Uterus (tissue), 4 donors: ENCODE data around the gene TNPO3. TPM values are rescaled to one million over a fixed set of nuclear protein-coding genes. Genes with fewer than 3 reads are reported as not detected.

Experiments
- DNase-seq, 2 donors: peaks; one replicate each; pipeline ENCODE4 v3.0.0-alpha.2; 2019 to 2020
- H3K27ac ChIP-seq, 2 donors: fragments of 200-600 bp; sonication (generic); 1 replicate in 1 of 2; 2 replicates in 1 of 2; pipeline ENCODE4 v1.5.1; 2016 to 2018
- H3K27me3 ChIP-seq, 2 donors: fragments of 200-600 bp; sonication (generic); one replicate each; pipeline ENCODE4 v1.5.1; 2018 to 2019; ENCODE audit warnings: control low read depth in 1 of 2
- H3K36me3 ChIP-seq, 2 donors: fragments of 200-600 bp; sonication (generic); one replicate each; pipeline ENCODE4 v1.5.1; 2019; ENCODE audit warnings: control low read depth in 1 of 2
- H3K4me1 ChIP-seq, 2 donors: fragments of 200-600 bp; sonication (generic); one replicate each; pipeline ENCODE4 v1.5.1; 2018 to 2019; ENCODE audit warnings: control low read depth in 1 of 2
- H3K4me3 ChIP-seq, 2 donors: fragments of 200-600 bp; sonication (generic); 1 replicate in 1 of 2; 2 replicates in 1 of 2; pipeline ENCODE4 v1.5.1; 2018 to 2019; ENCODE audit warnings: mild to moderate bottlenecking in 1 of 2
- H3K9me3 ChIP-seq, 2 donors: fragments of 200-600 bp; sonication (generic); one replicate each; pipeline ENCODE4 v1.5.1; 2019; ENCODE audit warnings: control low read depth in 1 of 2
- CTCF ChIP-seq, 4 experiments: fragments of 200-600 bp in 2 of 4; fragments of 450-650 bp in 2 of 4; sonication (generic) in 2 of 4; IDR thresholded peaks; one replicate each; pipeline ENCODE4 v1.5.1; 2016 to 2019; ENCODE audit warnings: antibody characterized with exemption in 4 of 4, mild to moderate bottlenecking in 2 of 4, moderate library complexity in 1 of 4
- POLR2A ChIP-seq, 2 donors: fragments of 450-650 bp; IDR thresholded peaks; one replicate each; pipeline ENCODE4 v1.6.1; 2016; ENCODE audit warnings: antibody characterized with exemption in 2 of 2, mild to moderate bottlenecking in 1 of 2, moderate library complexity in 1 of 2
- intact Hi-C: fragments of 100-400 bp; cut with DNase I; formaldehyde crosslinking; loops from one replicate; pipeline ENCODE4 v1.15.1; 2023; ENCODE audit warnings: low total_unique reads
- total RNA-seq, 4 donors: library from RNA; depleted of rRNA in 3 of 4; stranded (reverse); fragments of >200 nt in 3 of 4; gene quantifications; one replicate each; pipeline versions ENCODE4 v1.1.0 to v1.2.4, GENCODE V29; 2014 to 2023
- donor health status: DM: yes; HTN: yes; CAD: no.

Gene TNPO3
- total RNA-seq, 4 donors from 2014 or later = 14.6 to 57.9 (median 31.9) TPM

GRCh38 chr7:129098409-129099084 is 43.6 kb upstream of the TNPO3 start:
- no peak overlapping the region for H3K4me3 ChIP-seq
- intact Hi-C loops = no loop called here
- TF ChIP-seq CTCF (IDR thresholded peaks at IDR 0.05) (no peak), POLR2A (IDR thresholded peaks at IDR 0.05) (no peak)
- H3K9me3 ChIP-seq = no peaks in the 10 kb centered on the region
- H3K27ac ChIP-seq = no peak overlapping the region
- H3K27me3 ChIP-seq = no peaks in the 10 kb centered on the region
- no peaks in the 10 kb centered on the region for H3K4me1 ChIP-seq
- no peaks in the 10 kb centered on the region for H3K36me3 ChIP-seq
- DNase-seq = no peak

- intact Hi-C loops = no loop called here
- Histone ChIP-seq H3K27me3 (no peaks in the 10 kb centered on the region), H3K36me3 (no peaks in the 10 kb centered on the region), H3K4me1 (no peaks in the 10 kb centered on the region), H3K4me3 (no peak overlapping the region), H3K27ac (no peak overlapping the region), H3K9me3 (no peaks in the 10 kb centered on the region)
- DNase-seq = no peak
- TF ChIP-seq POLR2A (IDR thresholded peaks at IDR 0.05) = no peak
- no peak for TF ChIP-seq CTCF (IDR thresholded peaks at IDR 0.05)
Measured at GRCh38 chr7:129095258-129095657, 40.3 kb upstream of the TNPO3 start.

GRCh38 chr7:129094501-129094900 is 39.6 kb upstream of the TNPO3 start:
- Histone ChIP-seq H3K4me3 (no peak overlapping the region), H3K9me3 (no peaks in the 10 kb centered on the region), H3K4me1 (no peaks in the 10 kb centered on the region), H3K27me3 (no peaks in the 10 kb centered on the region), H3K36me3 (no peaks in the 10 kb centered on the region), H3K27ac (no peak overlapping the region)
- DNase-seq = no peak
- TF ChIP-seq POLR2A (IDR thresholded peaks at IDR 0.05) (no peak), CTCF (IDR thresholded peaks at IDR 0.05) (no peak)
- intact Hi-C loops = no loop called here

- intact Hi-C loops = no loop called here
- Histone ChIP-seq H3K4me1 (no peaks in the 10 kb centered on the region), H3K36me3 (no peaks in the 10 kb centered on the region), H3K9me3 (no peaks in the 10 kb centered on the region), H3K4me3 (no peak overlapping the region), H3K27me3 (no peaks in the 10 kb centered on the region), H3K27ac (no peak overlapping the region)
- DNase-seq = no peak
- no peak for TF ChIP-seq CTCF (IDR thresholded peaks at IDR 0.05)
- no peak for TF ChIP-seq POLR2A (IDR thresholded peaks at IDR 0.05)
Measured at GRCh38 chr7:129093867-129094456, 39.1 kb upstream of the TNPO3 start.

GRCh38 chr7:129091484-129092002 is 36.6 kb upstream of the TNPO3 start:
- TF ChIP-seq CTCF (IDR thresholded peaks at IDR 0.05) (peak; percentile 76 to 85 (median 80)), POLR2A (IDR thresholded peaks at IDR 0.05) (no peak)
- Histone ChIP-seq H3K9me3 (no peaks in the 10 kb centered on the region), H3K36me3 (no peaks in the 10 kb centered on the region), H3K4me1 (no peaks in the 10 kb centered on the region), H3K27me3 (no peaks in the 10 kb centered on the region), H3K4me3 (no peak overlapping the region), H3K27ac (no peak overlapping the region)
- DNase-seq = peak; percentile 50 to 71
- intact Hi-C loops = no loop called here
